SK-N-SH (cell line): ENCODE results near the gene MAPK9. TPM values are rescaled to one million over a fixed set of nuclear protein-coding genes. Genes with fewer than 3 reads are reported as not detected.

Experiments used
- CTCF ChIA-PET: fragments of 300-600, 350-600 bp; formaldehyde crosslinking; extraction: SDS; loops from one replicate; lab custom pipeline; 2021; lab: Yijun Ruan, JAX
- POLR2A ChIA-PET: fragments of 350-600 bp; sonication (Branson Sonifier 250); formaldehyde crosslinking; extraction: SDS; loops from one replicate; lab custom pipeline; 2020; ENCODE audit warnings: antibody characterized with exemption, inconsistent platforms; lab: Yijun Ruan, JAX
- DNase-seq: peaks from one replicate; pipeline ENCODE4 v3.0.0; 2012
- H2AFZ ChIP-seq: fragments of 200-600 bp; sonication (generic); 2 replicates; pipeline ENCODE4 v1.8.1; 2016; ENCODE audit warnings: antibody characterized with exemption, mild to moderate bottlenecking, low read depth
- H3F3A ChIP-seq: fragments of 200-600 bp; sonication (generic); replicated peaks from 2 replicates; pipeline ENCODE3; 2016; ENCODE audit warnings: antibody characterized with exemption, mild to moderate bottlenecking; ENCODE audit not compliant: insufficient read depth
- H3K27ac ChIP-seq, 2 experiments: fragments of 200-500 bp in 1 of 2; fragments of 200-600 bp in 1 of 2; sonication (Bioruptor generic) in 1 of 2; sonication (generic), shearing (Covaris generic) in 1 of 2; 2 replicates each; pipeline versions ENCODE4 v1.5.1 to v1.6.1; 2014 to 2016; ENCODE audit warnings: low read depth in 2 of 2, inconsistent platforms in 1 of 2, low read length in 1 of 2, mild to moderate bottlenecking in 1 of 2, mixed read lengths in 1 of 2
- H3K27me3 ChIP-seq: fragments of 200-600 bp; sonication (generic), shearing (Covaris generic); 2 replicates; pipeline ENCODE4 v1.6.1; 2016; ENCODE audit warnings: mixed run types; ENCODE audit not compliant: insufficient read depth
- H3K36me3 ChIP-seq, 2 experiments: fragments of 200-500 bp in 1 of 2; fragments of 200-600 bp in 1 of 2; sonication (Bioruptor generic) in 1 of 2; sonication (generic) in 1 of 2; replicated peaks in 1 of 2; 2 replicates each; pipeline versions ENCODE3 to v1.5.1; 2014 to 2016; ENCODE audit warnings: low read length in 1 of 2, mild to moderate bottlenecking in 1 of 2; ENCODE audit not compliant: insufficient read depth in 2 of 2, control insufficient read depth in 1 of 2
- H3K4me1 ChIP-seq, 2 experiments: fragments of 200-500 bp in 1 of 2; fragments of 200-600 bp in 1 of 2; sonication (Bioruptor generic) in 1 of 2; sonication (generic), shearing (Covaris generic) in 1 of 2; 2 replicates each; pipeline versions ENCODE4 v1.5.1 to v1.6.1; 2014 to 2016; ENCODE audit warnings: low read depth in 1 of 2, low read length in 1 of 2, mixed run types in 1 of 2; ENCODE audit not compliant: insufficient read depth in 2 of 2, control insufficient read depth in 1 of 2
- H3K4me2 ChIP-seq: fragments of 200-600 bp; sonication (generic), shearing (Covaris generic); 2 replicates; pipeline ENCODE4 v1.6.1; 2017; ENCODE audit warnings: mixed run types
- H3K4me3 ChIP-seq, 2 experiments: fragments of 200-500 bp in 1 of 2; fragments of 200-600 bp in 1 of 2; sonication (Bioruptor generic) in 1 of 2; sonication (generic), shearing (Covaris generic) in 1 of 2; 2 replicates each; pipeline versions ENCODE4 v1.5.1 to v1.8.1; 2014 to 2016; ENCODE audit warnings: low read depth in 2 of 2, inconsistent platforms in 1 of 2, low read length in 1 of 2, mild to moderate bottlenecking in 1 of 2, mixed read lengths in 1 of 2, moderate library complexity in 1 of 2
- H3K79me2 ChIP-seq: fragments of 200-600 bp; sonication (generic); 2 replicates; pipeline ENCODE4 v1.8.1; 2017; ENCODE audit warnings: mild to moderate bottlenecking; ENCODE audit not compliant: insufficient read depth
- H3K9ac ChIP-seq: fragments of 200-600 bp; sonication (generic); 2 replicates; pipeline ENCODE4 v1.6.1; 2017; ENCODE audit warnings: mixed run types
- H3K9me2 ChIP-seq: fragments of 200-600 bp; sonication (generic); 2 replicates; pipeline ENCODE4 v1.6.1; 2017; ENCODE audit warnings: mixed run types
- H3K9me3 ChIP-seq: fragments of 200-600 bp; sonication (generic); 2 replicates; pipeline ENCODE4 v1.6.1; 2017; ENCODE audit warnings: mixed run types, mild to moderate bottlenecking, moderate library complexity
- H4K20me1 ChIP-seq: fragments of 200-600 bp; sonication (generic); 2 replicates; pipeline ENCODE4 v1.6.1; 2017; ENCODE audit warnings: mild to moderate bottlenecking, mixed run types; ENCODE audit not compliant: insufficient read depth
- FOXJ3 ChIP-seq: sonication (generic); formaldehyde crosslinking; IDR thresholded peaks from 2 replicates; pipeline ENCODE4 v1.5.1; 2020; ENCODE audit warnings: mild to moderate bottlenecking, missing genetic modification reagents
- FOXM1 ChIP-seq: IDR thresholded peaks from 2 replicates; pipeline ENCODE4 v1.4.0; 2012; ENCODE audit warnings: low read depth, mild to moderate bottlenecking
- GABPA ChIP-seq: IDR thresholded peaks from 2 replicates; pipeline ENCODE4 v1.4.0; 2012; ENCODE audit warnings: low read depth, mild to moderate bottlenecking
- MEF2A ChIP-seq: IDR thresholded peaks from 2 replicates; pipeline ENCODE4 v1.4.0; 2012; ENCODE audit warnings: low read depth, borderline replicate concordance
- MXI1 ChIP-seq: IDR thresholded peaks from 2 replicates; pipeline ENCODE4 v1.6.1; 2012; ENCODE audit warnings: mild to moderate bottlenecking, low read depth, low read length, improper control_type of control experiment
- NFIC ChIP-seq: IDR thresholded peaks from 2 replicates; pipeline ENCODE4 v1.4.0; 2012; ENCODE audit warnings: borderline replicate concordance
- NRF1 ChIP-seq: IDR thresholded peaks from 2 replicates; pipeline ENCODE4 v1.6.1; 2012; ENCODE audit warnings: low read depth, mild to moderate bottlenecking, low read length
- POLR2AphosphoS5 ChIP-seq: IDR thresholded peaks from 2 replicates; pipeline ENCODE4 v1.6.1; 2012; ENCODE audit warnings: low read depth, low read length
- RAD21 ChIP-seq: IDR thresholded peaks from 2 replicates; pipeline ENCODE4 v1.6.1; 2012; ENCODE audit warnings: mild to moderate bottlenecking, low read length
- RCOR1 ChIP-seq: fragments of 150-350 bp; IDR thresholded peaks from 2 replicates; pipeline ENCODE4 v1.6.1; 2017; ENCODE audit warnings: antibody characterized with exemption, low read length
- RFX5 ChIP-seq: IDR thresholded peaks from 2 replicates; pipeline ENCODE4 v1.6.1; 2012; ENCODE audit warnings: mild to moderate bottlenecking, improper control_type of control experiment, low read length
- RXRA ChIP-seq: IDR thresholded peaks from 2 replicates; pipeline ENCODE4 v1.4.0; 2012; ENCODE audit warnings: low read depth, mild to moderate bottlenecking, borderline replicate concordance
- SIN3A ChIP-seq: IDR thresholded peaks from 2 replicates; pipeline ENCODE4 v1.6.1; 2012; ENCODE audit warnings: low read depth, mild to moderate bottlenecking, low read length, moderate library complexity, borderline replicate concordance
- TCF12 ChIP-seq: IDR thresholded peaks from 2 replicates; pipeline ENCODE4 v1.4.0; 2012
- TEAD4 ChIP-seq: IDR thresholded peaks from 2 replicates; pipeline ENCODE4 v1.4.0; 2012; ENCODE audit warnings: mild to moderate bottlenecking, borderline replicate concordance; ENCODE audit not compliant: insufficient read depth
- WGBS: methylation state at CpG from one replicate; pipeline ENCODE4 v1.1.6; 2017; ENCODE audit warnings: low lambda C conversion rate; 5-methylcytosine and 5-hydroxymethylcytosine counted together
- polyA plus RNA-seq, 3 experiments: library from polyadenylated mRNA; depleted of rRNA; stranded (reverse); fragments of >200 nt; gene quantifications; 2 replicates each; pipeline ENCODE4 v1.2.3, GENCODE V29; 2012
- TF ChIP-seq, protein P1 (sequence below): IDR thresholded peaks from 2 replicates; pipeline ENCODE4 v1.4.0; 2012; ENCODE audit warnings: low read depth
- TF ChIP-seq, protein P2 (sequence below): fragments of 200-600 bp; sonication (generic); IDR thresholded peaks from 2 replicates; pipeline ENCODE4 v1.6.1; 2017; ENCODE audit warnings: antibody characterized with exemption, mild to moderate bottlenecking, moderate library complexity
- TF ChIP-seq, protein P3 (sequence below): IDR thresholded peaks from 2 replicates; pipeline ENCODE4 v1.6.1; 2012; ENCODE audit warnings: mild to moderate bottlenecking, low read depth, low read length, moderate library complexity
- TF ChIP-seq, protein P4 (sequence below): IDR thresholded peaks from 2 replicates; pipeline ENCODE4; 2012

The MAPK9 gene
- polyA plus RNA-seq, 1 of the 3 experiments (the other 2 are of a cell fraction), result 23.9 TPM

DNA sequence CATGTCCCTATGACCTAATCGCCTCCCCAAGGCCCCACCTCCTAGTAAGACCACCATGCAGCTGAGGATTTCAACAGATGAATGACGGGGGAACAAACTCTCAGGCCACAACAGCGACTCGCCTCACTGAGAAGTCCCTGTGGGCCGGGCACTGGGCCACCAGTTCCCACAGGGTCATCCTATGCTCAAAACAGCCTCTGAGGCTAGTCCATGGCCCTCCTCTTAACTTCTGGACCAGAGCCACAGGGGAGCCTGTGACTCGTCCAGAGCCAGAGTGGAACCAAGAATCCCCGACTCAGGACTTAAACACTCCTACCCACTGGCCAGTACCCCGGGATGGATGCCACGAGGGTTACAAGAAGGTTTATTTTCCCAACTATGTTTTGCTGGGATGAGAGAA is 49.0 kb upstream of the MAPK9 start:
- POLR2A ChIA-PET, result no interaction called here
- WGBS, result 67% methylated on average over 9 of the region's 9 CpGs
- CTCF ChIA-PET, result interaction anchor here (1.2 to 10.1 kb wide), 2 partner anchors 13 to 47 kb away, joined by 3 to 89 read pairs; no protein-coding TSS in a partner anchor
- Histone ChIP-seq H3K4me3 (no peak overlapping the region), H4K20me1 (no peaks in the 10 kb centered on the region)
- TF ChIP-seq, protein P1, sequence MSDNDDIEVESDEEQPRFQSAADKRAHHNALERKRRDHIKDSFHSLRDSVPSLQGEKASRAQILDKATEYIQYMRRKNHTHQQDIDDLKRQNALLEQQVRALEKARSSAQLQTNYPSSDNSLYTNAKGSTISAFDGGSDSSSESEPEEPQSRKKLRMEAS, result no peak
- TF ChIP-seq RFX5, result no peak
- TF ChIP-seq, protein P2, sequence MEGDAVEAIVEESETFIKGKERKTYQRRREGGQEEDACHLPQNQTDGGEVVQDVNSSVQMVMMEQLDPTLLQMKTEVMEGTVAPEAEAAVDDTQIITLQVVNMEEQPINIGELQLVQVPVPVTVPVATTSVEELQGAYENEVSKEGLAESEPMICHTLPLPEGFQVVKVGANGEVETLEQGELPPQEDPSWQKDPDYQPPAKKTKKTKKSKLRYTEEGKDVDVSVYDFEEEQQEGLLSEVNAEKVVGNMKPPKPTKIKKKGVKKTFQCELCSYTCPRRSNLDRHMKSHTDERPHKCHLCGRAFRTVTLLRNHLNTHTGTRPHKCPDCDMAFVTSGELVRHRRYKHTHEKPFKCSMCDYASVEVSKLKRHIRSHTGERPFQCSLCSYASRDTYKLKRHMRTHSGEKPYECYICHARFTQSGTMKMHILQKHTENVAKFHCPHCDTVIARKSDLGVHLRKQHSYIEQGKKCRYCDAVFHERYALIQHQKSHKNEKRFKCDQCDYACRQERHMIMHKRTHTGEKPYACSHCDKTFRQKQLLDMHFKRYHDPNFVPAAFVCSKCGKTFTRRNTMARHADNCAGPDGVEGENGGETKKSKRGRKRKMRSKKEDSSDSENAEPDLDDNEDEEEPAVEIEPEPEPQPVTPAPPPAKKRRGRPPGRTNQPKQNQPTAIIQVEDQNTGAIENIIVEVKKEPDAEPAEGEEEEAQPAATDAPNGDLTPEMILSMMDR, result no peak
- TF ChIP-seq, protein P3, sequence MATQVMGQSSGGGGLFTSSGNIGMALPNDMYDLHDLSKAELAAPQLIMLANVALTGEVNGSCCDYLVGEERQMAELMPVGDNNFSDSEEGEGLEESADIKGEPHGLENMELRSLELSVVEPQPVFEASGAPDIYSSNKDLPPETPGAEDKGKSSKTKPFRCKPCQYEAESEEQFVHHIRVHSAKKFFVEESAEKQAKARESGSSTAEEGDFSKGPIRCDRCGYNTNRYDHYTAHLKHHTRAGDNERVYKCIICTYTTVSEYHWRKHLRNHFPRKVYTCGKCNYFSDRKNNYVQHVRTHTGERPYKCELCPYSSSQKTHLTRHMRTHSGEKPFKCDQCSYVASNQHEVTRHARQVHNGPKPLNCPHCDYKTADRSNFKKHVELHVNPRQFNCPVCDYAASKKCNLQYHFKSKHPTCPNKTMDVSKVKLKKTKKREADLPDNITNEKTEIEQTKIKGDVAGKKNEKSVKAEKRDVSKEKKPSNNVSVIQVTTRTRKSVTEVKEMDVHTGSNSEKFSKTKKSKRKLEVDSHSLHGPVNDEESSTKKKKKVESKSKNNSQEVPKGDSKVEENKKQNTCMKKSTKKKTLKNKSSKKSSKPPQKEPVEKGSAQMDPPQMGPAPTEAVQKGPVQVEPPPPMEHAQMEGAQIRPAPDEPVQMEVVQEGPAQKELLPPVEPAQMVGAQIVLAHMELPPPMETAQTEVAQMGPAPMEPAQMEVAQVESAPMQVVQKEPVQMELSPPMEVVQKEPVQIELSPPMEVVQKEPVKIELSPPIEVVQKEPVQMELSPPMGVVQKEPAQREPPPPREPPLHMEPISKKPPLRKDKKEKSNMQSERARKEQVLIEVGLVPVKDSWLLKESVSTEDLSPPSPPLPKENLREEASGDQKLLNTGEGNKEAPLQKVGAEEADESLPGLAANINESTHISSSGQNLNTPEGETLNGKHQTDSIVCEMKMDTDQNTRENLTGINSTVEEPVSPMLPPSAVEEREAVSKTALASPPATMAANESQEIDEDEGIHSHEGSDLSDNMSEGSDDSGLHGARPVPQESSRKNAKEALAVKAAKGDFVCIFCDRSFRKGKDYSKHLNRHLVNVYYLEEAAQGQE, result no peak
- TF ChIP-seq FOXJ3 (CRISPR knock-in tag), result no peak
- TF ChIP-seq GABPA, result no peak
- TF ChIP-seq, protein P4, sequence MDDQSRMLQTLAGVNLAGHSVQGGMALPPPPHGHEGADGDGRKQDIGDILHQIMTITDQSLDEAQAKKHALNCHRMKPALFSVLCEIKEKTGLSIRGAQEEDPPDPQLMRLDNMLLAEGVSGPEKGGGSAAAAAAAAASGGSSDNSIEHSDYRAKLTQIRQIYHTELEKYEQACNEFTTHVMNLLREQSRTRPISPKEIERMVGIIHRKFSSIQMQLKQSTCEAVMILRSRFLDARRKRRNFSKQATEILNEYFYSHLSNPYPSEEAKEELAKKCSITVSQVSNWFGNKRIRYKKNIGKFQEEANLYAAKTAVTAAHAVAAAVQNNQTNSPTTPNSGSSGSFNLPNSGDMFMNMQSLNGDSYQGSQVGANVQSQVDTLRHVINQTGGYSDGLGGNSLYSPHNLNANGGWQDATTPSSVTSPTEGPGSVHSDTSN, result no peak
- TF ChIP-seq RCOR1, result no peak
- TF ChIP-seq TEAD4, result no peak
- TF ChIP-seq MXI1, result no peak
- no peak for TF ChIP-seq SIN3A
- no peak for TF ChIP-seq NFIC
- TF ChIP-seq FOXM1, result no peak
- no peak for TF ChIP-seq POLR2AphosphoS5
- no peak for TF ChIP-seq MEF2A
- TF ChIP-seq TCF12, result no peak
- TF ChIP-seq RXRA, result no peak
- no peak for TF ChIP-seq RAD21
- TF ChIP-seq NRF1, result no peak
- TF ChIP-seq, all 33 proteins: peak for 0
- H3K79me2 ChIP-seq, result no peaks in the 10 kb centered on the region
- no peak overlapping the region for H2AFZ ChIP-seq
- H3K36me3 ChIP-seq, result no peaks in the 10 kb centered on the region
- DNase-seq, result no peak
- no peaks in the 10 kb centered on the region for H3K9me2 ChIP-seq
- no peak overlapping the region for H3K4me2 ChIP-seq
- H3K27ac ChIP-seq, result no peak overlapping the region
- H3K9me3 ChIP-seq, result no peaks in the 10 kb centered on the region
- no peaks in the 10 kb centered on the region for H3K27me3 ChIP-seq
- peaks cover 0 to 21% of the 10 kb centered on the region in 2 experiments; a peak in 1 of 4 replicates for H3K4me1 ChIP-seq
- H3F3A ChIP-seq, result no peaks in the 10 kb centered on the region
- H3K9ac ChIP-seq, result no peak overlapping the region
